ENCODE measurements around the gene SPIN2B.
"Not testable (repeated sequence)": the region's sequence is repeated elsewhere in the genome, so short reads cannot be mapped to it uniquely, and the experiment has no call there.

Gene SPIN2B

GRCh38 chrX:57121162-57121755 lies at the start of gene SPIN2B:
TSS of gene SPIN2B (minus strand) at chrX:57121548.
- DNase-seq (ENCODE audit: low read depth, low spot score): peak; percentile 58

GRCh38 chrX:57156397-57157049 lies 35.2 kb upstream of the SPIN2B start:
- no peak for DNase-seq (ENCODE audit: low read depth, low spot score)

DNA sequence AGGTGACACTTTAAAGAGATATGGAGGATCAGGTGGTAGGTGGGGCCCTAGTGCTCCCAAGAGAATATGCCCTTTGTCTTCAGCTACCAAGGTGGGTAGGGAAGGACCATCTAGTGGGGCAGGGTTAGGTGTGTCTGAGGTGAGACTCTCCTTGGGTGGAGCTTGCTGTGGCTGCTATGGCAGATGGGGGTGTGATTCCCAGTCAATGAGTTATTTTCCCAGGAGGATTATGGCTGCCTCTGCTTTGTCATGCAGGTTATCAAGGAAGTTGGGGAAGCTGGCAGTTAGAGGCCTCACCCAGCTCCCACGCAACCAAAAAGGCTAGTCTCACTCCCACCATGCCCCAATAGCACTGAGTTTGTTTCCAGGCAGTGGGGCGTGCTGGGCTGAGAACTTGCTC lies 33.8 kb upstream of the SPIN2B start:
- no peak for DNase-seq (ENCODE audit: low read depth, low spot score)

DNA sequence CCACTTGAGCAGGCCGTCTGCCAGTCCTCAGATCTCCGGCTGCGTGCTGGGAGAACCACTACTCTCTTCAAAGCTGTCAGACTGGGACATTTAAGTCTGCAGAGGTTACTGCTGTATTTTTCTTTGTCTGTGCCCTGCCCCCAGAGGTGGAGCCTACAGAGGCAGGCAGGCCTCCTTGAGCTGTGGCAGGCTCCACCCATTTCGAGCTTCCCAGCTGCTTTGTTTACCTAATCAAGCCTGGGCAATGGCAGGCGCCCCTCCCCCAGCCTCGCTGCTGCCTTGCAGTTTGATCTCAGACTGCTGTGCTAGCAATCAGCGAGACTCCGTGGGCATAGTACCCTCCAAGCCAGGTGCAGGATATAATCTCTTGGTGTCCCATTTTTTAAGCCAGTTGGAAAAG lies 30.9 kb upstream of the SPIN2B start:
- DNase-seq (ENCODE audit: low read depth, low spot score): not testable (repeated sequence)

- no peak for DNase-seq (ENCODE audit: low read depth, low spot score)
Observed at GRCh38 chrX:57138674-57139073, 17.3 kb upstream of the SPIN2B start.

GRCh38 chrX:57137501-57137900 lies 16.2 kb upstream of the SPIN2B start:
- DNase-seq (ENCODE audit: low read depth, low spot score): no peak

- DNase-seq (ENCODE audit: low read depth, low spot score): not testable (repeated sequence)
Observed at GRCh38 chrX:57137073-57137472, 15.7 kb upstream of the SPIN2B start, which contains the start of gene SPIN2A. TSS of gene SPIN2A (minus strand) at chrX:57137397. CDS start at chrX:57136597, 800 bp downstream.

- not testable (repeated sequence) for DNase-seq (ENCODE audit: low read depth, low spot score)
Observed at GRCh38 chrX:57136589-57136988, 15.2 kb upstream of the SPIN2B start.

- DNase-seq (ENCODE audit: low read depth, low spot score): no peak
Observed at GRCh38 chrX:57135287-57135686, 13.9 kb upstream of the SPIN2B start.

DNA sequence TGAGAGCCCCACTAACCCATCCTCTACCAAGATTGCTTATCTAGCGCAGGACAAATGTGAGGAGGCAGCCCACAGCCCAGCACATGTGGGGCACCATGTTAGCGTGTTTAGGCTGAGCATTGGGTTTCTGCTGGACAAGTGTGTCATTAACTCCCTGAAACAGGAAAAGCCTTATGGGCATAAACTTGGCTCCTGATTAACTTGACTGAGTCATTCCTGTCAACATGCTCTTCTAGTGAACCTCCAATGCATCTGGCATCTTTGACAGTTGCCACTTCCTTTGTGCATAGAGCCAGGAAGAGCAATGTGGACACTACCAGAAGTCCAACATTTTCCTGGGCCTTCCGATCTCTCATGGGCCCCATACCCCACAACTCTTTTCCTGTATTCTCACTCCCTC lies 13.4 kb upstream of the SPIN2B start:
- DNase-seq (ENCODE audit: low read depth, low spot score): no peak

DNA sequence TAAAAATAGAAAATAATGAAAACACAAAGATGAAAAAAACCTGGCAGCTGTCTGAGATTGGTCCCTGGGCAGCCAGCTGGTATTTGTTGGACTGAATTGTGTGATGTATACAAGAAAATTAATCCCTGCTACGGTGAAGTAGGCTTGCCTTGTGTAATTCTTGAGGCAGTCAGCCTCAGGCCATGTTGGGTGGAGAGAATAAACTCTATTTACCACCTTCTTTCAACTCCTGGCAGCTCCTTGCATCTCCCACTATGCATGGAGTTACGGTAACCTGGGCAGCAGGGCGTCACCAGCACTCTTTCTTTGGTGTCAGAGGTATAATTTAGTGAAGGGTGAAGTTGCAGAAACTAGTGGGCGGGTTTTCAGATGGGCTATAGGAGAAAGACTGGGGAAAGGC lies 12.4 kb upstream of the SPIN2B start:
- DNase-seq (ENCODE audit: low read depth, low spot score): no peak

GRCh38 chrX:57133284-57133683 lies 11.9 kb upstream of the SPIN2B start:
- DNase-seq (ENCODE audit: low read depth, low spot score): not testable (repeated sequence)

DNA sequence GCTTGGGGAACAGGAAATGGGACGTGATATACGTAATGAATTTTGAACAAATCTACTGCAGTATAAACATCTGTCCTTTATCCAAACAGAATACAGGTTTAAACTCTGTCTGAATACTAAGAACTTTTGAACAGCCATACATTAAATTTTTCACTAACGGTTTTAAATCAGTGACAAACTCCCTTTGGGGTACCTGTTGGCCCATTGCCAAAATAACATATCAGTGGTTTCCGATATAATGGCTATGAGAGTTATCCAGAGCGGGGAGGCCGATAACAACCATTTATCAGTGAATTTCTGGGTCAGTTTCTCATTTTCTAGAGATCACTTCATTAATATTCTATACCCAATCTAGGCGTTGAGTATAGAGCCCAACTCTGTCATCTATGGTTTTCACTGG lies 10.7 kb upstream of the SPIN2B start:
- DNase-seq (ENCODE audit: low read depth, low spot score): no peak

- no peak for DNase-seq (ENCODE audit: low read depth, low spot score)
Observed at GRCh38 chrX:57121816-57122215, 468 bp upstream of the SPIN2B start.

- not testable (repeated sequence) for DNase-seq (ENCODE audit: low read depth, low spot score)
Observed at GRCh38 chrX:57120619-57121161, 658 bp downstream of the SPIN2B start.

DNA sequence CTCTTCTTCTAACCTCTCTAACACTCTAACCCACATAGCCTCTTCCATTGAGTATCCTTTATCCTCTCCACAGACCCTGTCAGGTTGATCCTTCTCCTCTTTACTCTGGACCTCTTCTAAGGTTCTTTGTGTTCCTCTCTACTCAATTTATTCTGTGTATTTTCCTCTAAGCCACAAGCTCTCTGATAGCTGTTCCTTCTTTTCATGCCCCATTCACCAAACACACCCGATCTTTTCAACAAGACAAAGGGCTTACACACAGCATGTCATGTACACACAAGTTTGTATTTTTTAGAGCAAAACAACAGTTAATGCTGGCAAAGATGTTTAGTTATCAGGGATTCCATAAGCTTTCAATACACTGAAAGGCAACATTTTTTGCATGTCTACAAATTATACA lies 1.9 kb downstream of the SPIN2B start:
- no peak for DNase-seq (ENCODE audit: low read depth, low spot score)

- not testable (repeated sequence) for DNase-seq (ENCODE audit: low read depth, low spot score)
Observed at GRCh38 chrX:57117566-57117965, 3.8 kb downstream of the SPIN2B start.

GRCh38 chrX:57104921-57105398 lies 16.4 kb downstream of the SPIN2B start:
- DNase-seq (ENCODE audit: low read depth, low spot score): no peak

GRCh38 chrX:57104406-57104805 lies 16.9 kb downstream of the SPIN2B start:
- DNase-seq (ENCODE audit: low read depth, low spot score): no peak

- DNase-seq (ENCODE audit: low read depth, low spot score): no peak
Observed at GRCh38 chrX:57103489-57103888, 17.9 kb downstream of the SPIN2B start.

DNA sequence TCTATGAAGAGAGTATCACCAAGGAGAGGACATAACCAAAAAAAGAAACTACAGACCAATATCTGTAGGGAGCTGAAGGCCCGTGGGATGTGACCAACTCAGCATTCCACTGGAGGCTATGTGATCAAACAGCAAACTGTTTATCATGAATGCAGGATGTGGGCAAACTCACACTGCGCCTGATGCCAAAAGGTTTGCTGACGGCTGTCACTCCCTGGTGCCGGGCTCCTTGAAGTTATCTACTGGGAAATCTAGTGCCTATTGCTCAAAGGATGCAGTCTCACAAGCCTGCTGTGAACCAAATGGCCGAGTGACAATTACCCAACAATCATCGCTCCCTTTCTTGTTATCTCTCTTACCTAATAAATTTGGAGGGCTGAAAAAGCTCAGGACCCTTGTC lies 18.4 kb downstream of the SPIN2B start:
- not testable (repeated sequence) for DNase-seq (ENCODE audit: low read depth, low spot score)

GRCh38 chrX:57083143-57083542 lies 38.2 kb downstream of the SPIN2B start:
- no peak for DNase-seq (ENCODE audit: low read depth, low spot score)

DNA sequence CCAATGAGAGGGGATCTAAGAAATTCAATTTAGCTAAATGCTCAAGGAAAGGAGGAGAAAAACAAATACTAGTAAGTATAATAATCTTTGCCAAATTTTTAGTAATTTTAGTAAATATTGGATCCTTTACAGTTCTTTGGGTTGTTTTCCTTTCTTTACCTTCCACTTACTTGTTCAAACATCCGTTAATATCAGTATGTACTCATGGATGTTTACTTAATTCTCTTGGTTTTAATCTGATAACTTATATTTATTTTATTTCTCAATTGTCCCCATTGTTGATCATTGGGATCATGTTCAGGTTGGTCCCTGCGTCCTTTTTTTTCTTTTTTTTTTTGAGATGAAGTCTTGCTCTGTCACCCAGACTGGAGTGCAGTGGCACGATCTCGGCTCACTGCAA lies 46.9 kb downstream of the SPIN2B start:
- DNase-seq (ENCODE audit: low read depth, low spot score): no peak
